ENCODE data around the gene STRADB.

DNA sequence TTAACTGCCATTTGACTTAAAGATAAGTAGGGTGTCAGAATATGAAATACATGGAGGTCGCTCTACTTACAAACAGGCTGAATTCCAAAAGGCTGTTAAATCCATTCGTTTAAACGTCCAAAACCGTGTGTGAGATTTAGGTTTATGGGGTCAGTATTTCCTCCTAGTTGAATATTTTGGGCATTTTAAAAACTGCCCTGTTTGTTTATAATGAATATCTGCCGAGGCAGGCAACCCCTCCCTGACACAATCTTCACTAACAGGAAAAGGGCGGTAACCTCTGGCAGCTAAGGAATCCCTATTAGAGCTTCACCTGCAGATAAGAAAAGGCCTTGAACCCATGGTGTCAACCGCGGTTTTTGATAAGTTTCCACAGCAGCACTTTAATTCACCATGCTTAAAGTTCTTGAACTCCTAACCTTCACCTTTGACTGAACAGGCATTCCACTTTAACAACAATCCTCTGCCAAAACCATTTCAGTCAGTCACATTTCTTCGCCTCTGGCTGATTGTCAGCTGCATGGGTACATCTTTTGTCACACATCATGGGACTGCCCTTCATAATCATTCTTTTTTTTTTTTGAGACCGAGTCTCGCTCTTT, 18.0 kb upstream of the STRADB start:
- no peak for TF ChIP-seq POLR2A (IDR thresholded peaks at IDR 0.05; ENCODE audit: low read depth, low read length)
- TF ChIP-seq, protein P1, sequence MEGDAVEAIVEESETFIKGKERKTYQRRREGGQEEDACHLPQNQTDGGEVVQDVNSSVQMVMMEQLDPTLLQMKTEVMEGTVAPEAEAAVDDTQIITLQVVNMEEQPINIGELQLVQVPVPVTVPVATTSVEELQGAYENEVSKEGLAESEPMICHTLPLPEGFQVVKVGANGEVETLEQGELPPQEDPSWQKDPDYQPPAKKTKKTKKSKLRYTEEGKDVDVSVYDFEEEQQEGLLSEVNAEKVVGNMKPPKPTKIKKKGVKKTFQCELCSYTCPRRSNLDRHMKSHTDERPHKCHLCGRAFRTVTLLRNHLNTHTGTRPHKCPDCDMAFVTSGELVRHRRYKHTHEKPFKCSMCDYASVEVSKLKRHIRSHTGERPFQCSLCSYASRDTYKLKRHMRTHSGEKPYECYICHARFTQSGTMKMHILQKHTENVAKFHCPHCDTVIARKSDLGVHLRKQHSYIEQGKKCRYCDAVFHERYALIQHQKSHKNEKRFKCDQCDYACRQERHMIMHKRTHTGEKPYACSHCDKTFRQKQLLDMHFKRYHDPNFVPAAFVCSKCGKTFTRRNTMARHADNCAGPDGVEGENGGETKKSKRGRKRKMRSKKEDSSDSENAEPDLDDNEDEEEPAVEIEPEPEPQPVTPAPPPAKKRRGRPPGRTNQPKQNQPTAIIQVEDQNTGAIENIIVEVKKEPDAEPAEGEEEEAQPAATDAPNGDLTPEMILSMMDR (conservative IDR thresholded peaks at IDR 0.05; ENCODE audit: low read depth, low read length): no peak
- TF ChIP-seq MAZ (IDR thresholded peaks at IDR 0.05; ENCODE audit: borderline replicate concordance, low read depth, low read length): no peak
- no peak for TF ChIP-seq SMC3 (IDR thresholded peaks at IDR 0.05; ENCODE audit: low read depth, low read length)
